ENCODE measurements around the gene PARD3B.

- TF ChIP-seq ATF2 (IDR thresholded peaks at IDR 0.05; ENCODE audit: low read length) (no peak), SIX5 (IDR thresholded peaks at IDR 0.05; ENCODE audit: low read depth, low read length) (no peak), HDAC2 (IDR thresholded peaks at IDR 0.05; ENCODE audit: borderline replicate concordance in 1 of 2, low read depth in 2 of 2, low read length in 2 of 2) (no peak), CTCF (IDR thresholded peaks at IDR 0.05; ENCODE audit: control extremely low read depth in 1 of 3, insufficient read depth in 1 of 3, low read depth in 1 of 3, low read length in 3 of 3) (no peak), JUND (IDR thresholded peaks at IDR 0.05; ENCODE audit: low read length) (no peak), KDM1A (IDR thresholded peaks at IDR 0.05; ENCODE audit: borderline replicate concordance, low read length) (no peak), POLR2A (IDR thresholded peaks at IDR 0.05; ENCODE audit: control extremely low read depth in 1 of 2, low read depth in 2 of 2, low read length in 2 of 2) (no peak), NRF1 (IDR thresholded peaks at IDR 0.05; ENCODE audit: low read depth, low read length) (no peak), CEBPB (IDR thresholded peaks at IDR 0.05; ENCODE audit: low read depth, low read length) (no peak)
Observed at GRCh38 chr2:205014201-205014600, 468.9 kb downstream of the PARD3B start.

Data from H1 (cell line).